Body of pancreas (tissue), 4 donors: ENCODE measurements around the gene RIBC1.

Source experiments
- CTCF ChIP-seq, 7 experiments: fragments of 450-650 bp in 4 of 7; fragments of 200-600 bp in 3 of 7; sonication (generic) in 3 of 7; IDR thresholded peaks; one replicate each; pipeline ENCODE4 v1.5.1; 2016 to 2019; ENCODE audit warnings: antibody characterized with exemption in 7 of 7
- POLR2A ChIP-seq, 3 donors: fragments of 450-650 bp; IDR thresholded peaks; one replicate each; pipeline ENCODE4 v1.6.1; 2016; ENCODE audit warnings: antibody characterized with exemption in 3 of 3, mild to moderate bottlenecking in 2 of 3

- TF ChIP-seq CTCF (IDR thresholded peaks at IDR 0.05) (no peak), POLR2A (IDR thresholded peaks at IDR 0.05) (no peak)
These were observed 26.9 kb upstream of the RIBC1 start for GRCh38 chrX:53395605-53396298.
